Measurements from ENCODE around the gene ARMC5.
A peak's percentile ranks its signal among the peaks of the same experiment; 100 is the strongest.
"Not testable (repeated sequence)": the region's sequence is repeated elsewhere in the genome, so short reads cannot be mapped to it uniquely, and the experiment has no call there.

ARMC5 gene

DNA sequence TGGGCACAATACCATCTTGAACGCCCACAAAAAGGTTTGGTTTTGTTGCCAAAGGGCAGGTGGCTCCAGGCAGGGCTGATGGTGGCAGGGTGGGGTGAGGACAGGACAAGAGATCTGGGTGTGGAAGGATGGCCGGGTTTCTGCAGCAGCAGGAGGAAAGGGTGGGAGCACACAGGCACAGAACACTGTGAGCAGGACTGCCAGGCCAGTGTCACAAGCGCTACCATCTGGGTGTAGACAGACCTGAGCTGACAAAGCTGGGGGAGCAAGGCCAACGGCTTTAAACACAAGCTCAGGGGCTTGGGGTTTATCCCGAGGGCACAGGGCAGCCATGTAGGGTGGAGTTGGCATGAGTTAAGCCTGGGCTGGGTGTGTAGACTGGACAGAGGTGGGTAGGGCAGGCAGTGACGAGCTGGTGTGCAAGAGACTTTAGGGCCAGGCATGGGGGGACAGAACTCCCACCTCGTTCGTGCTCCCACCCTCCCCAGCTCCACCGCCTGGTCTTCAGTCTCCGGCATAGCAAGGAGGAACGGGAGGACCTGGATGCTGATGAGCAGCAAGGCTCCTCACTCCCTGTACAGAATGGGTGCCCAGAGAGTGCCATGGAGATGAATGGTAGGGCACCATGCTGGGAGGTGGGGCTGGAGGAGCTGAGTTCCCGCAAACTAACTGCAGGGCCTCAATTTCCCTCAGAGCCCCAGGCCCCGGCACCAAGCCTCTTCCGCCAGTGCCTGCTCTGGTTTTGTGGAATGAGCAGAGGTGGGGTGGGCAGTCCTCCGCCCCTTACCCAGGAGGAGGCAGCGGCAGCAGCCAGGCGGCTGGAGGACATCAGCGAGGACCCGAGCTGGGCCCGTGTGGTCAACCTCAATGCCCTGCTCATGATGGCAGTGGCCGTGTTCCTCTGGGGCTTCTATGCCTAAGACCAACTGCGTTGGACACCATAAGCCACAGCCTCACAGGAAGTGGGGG is 30.6 kb downstream of the ARMC5 start:
- peaks cover 10% of the 10 kb centered on the region for H3K27me3 Mint-ChIP-seq
- H3K4me3 Mint-ChIP-seq, result no peak overlapping the region
- DNase-seq (no peak), ATAC-seq (no peak)
- no peaks in the 10 kb centered on the region for H3K9me3 Mint-ChIP-seq
- no peak overlapping the region for H3K27ac Mint-ChIP-seq
- peaks cover 20% of the 10 kb centered on the region for H3K4me1 Mint-ChIP-seq

DNA sequence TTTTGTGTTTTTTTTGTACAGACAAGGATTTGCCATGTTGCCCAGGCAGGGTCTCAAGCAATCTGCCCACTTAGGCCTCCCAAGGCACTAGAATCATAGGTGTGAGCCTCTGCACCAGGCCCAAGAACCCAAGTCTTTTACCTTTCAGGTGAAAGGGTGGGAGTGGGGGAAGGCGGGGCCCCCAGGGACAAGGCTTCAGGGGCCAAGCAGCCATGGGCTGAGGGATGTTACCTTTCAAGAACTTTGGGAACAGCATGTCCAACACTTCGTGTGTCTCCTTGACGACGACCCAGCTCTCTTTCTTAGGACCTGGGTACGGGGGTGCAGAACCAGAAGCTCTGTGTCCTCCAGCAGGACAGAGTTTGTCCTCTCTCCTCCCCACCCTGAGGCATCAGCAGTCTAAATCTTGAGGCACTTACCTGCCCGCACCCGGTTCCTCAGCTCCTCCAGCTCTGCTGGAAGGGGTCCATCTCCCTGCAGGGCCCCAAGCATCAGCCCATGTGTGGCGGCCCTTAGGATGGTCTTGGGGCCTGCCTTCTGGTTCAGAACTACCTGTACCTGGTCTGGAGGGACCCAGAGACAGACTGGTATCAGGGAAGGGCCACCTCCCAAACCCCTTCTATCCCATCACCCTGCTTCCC is 32.6 kb downstream of the ARMC5 start:
- Mint-ChIP-seq H3K9me3 (no peaks in the 10 kb centered on the region), H3K27ac (peak overlapping the region in 1 of 2 donors; percentile 44), H3K4me3 (no peak overlapping the region), H3K4me1 (peaks cover 10% of the 10 kb centered on the region), H3K27me3 (no peaks in the 10 kb centered on the region)
- DNase-seq, result no peak
- no peak for ATAC-seq

DNA sequence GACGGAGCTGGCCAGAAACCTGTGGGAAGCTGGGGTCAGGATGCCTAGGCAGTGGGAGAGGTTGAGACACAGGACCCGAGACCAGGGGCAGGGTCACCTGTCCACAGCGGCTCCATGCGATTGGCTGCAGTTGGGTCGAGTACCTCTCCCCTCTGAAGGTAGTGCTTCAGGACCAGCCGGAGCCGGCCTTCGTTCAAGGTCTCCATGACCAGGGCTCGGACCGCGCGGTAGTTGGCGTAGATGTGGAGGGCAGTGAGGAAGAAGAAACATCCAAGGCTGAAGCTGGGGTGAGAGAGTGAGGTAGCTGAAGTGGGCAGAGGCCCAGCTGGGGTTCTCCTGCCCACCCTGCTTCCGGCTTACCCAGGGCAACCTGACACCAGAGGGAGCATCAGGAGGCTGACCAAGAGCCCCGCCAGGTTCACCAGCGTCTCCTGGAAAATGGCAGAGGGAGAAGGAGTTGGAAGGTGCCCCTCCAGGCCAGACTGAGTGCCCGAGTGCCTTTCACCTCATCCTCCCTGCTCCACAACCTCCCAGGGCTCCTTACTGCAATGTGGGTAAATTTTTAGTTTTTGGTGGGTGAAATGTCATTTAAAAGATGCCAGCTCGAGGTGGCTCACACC is 34.3 kb downstream of the ARMC5 start:
- Mint-ChIP-seq H3K4me3 (no peak overlapping the region), H3K27me3 (no peaks in the 10 kb centered on the region), H3K27ac (no peak overlapping the region), H3K9me3 (no peaks in the 10 kb centered on the region), H3K4me1 (no peaks in the 10 kb centered on the region)
- DNase-seq, result no peak
- no peak for ATAC-seq

DNA sequence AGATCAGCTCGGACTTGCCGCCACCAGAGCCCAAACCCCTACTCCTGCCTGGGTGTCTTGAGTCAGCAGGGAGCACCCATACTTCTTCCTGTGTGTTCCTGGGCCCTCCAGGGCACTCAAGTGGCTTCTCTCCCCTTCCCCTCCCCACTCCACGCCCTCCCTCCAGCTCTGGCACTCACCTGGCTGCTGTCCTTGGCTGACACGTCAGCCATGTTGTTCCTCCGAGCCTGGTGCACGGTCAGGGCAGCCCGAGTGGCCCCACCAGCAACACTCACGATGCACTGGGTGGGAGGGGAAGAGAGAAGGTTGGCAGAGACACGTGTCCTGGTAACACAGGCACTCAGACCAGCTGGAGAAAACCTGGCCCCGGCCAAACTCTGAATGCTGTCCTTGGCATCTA is 37.4 kb downstream of the ARMC5 start:
- Mint-ChIP-seq H3K4me3 (no peak overlapping the region), H3K9me3 (no peaks in the 10 kb centered on the region), H3K4me1 (no peaks in the 10 kb centered on the region), H3K27me3 (no peaks in the 10 kb centered on the region), H3K27ac (no peak overlapping the region)
- ATAC-seq, result no peak
- no peak for DNase-seq

DNA sequence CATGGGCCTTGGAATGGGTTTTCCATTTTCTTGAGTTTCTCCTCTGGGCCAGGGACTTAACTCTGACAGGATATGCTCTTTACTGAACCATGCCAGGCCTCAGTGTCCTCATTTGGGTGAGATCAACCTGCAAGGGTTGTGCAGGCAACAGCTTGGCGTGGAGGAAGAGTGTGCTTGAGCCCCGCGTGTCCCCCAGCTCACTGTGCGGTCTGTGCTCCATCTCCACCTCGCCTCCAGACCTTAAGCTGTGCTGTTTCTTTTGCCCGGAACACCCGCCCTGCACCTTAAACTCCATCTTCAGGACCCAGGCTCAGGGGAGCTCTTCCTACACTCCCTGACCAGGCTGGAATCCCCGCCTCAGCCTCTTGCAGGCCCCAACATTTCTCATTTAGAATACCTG is 39.2 kb downstream of the ARMC5 start:
- Mint-ChIP-seq H3K27me3 (no peaks in the 10 kb centered on the region), H3K27ac (no peak overlapping the region), H3K4me3 (no peak overlapping the region), H3K4me1 (no peaks in the 10 kb centered on the region), H3K9me3 (no peaks in the 10 kb centered on the region)
- ATAC-seq, result no peak
- DNase-seq, result no peak

DNA sequence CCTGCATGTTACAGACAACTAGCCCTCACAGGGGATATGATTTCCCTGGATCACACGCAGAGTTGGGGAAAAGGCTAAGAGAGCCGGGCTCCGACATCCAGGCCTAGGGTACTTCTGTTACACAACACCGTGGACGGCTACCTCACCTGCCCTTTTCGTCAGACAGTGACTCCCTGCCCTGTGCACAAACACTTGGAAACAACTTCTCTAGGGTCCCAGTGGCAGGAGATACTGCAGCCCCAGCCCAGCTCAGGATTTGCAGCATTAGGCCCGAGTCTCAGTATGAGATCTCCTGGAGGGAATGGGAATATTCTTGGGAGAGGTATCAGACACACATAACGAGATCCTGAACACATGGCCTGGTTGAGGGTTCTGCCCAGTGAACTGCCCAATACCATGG is 40.6 kb downstream of the ARMC5 start:
- Mint-ChIP-seq H3K4me3 (no peak overlapping the region), H3K9me3 (no peaks in the 10 kb centered on the region), H3K27me3 (no peaks in the 10 kb centered on the region), H3K27ac (no peak overlapping the region), H3K4me1 (peaks cover 8% of the 10 kb centered on the region)
- ATAC-seq (no peak), DNase-seq (no peak)

DNA sequence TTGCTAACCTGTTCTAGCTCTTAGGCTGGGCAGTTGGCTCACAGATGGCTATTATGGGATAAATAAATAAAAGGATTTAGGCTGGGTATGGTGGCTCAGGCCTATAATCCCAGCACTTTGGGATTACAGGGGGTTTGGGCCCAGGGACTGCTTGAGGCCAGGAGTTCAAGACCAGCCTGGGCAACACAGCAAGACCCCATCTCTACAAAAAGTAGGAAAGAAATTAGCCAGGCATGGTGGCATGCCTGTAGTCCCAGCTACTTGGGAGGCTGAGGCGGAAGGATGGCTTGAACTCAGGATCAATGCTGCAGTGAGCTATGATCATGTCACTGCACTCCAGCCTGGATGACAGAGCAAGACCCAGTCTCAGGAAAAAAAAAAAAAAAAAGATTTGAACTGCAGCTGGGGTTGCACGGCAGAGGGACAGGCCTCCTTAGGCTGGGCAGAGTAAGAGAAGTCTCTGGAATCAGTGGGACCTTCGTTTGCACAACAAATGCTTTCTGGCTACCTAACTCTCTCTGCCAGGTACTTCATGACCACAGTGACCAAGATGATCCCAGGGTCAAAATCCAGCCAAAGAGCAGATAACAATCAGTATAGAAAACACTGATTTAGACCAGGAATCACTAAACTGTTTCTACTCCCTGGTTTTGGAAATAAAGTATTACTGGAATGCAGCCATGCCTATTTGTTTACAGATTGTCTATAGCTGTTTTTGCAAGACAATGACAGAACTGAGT is 42.1 kb downstream of the ARMC5 start:
- DNase-seq (no peak), ATAC-seq (no peak)
- H3K4me1 Mint-ChIP-seq, result peaks cover 21% of the 10 kb centered on the region
- H3K4me3 Mint-ChIP-seq, result no peak overlapping the region
- no peaks in the 10 kb centered on the region for H3K27me3 Mint-ChIP-seq
- no peaks in the 10 kb centered on the region for H3K9me3 Mint-ChIP-seq
- no peak overlapping the region for H3K27ac Mint-ChIP-seq

DNA sequence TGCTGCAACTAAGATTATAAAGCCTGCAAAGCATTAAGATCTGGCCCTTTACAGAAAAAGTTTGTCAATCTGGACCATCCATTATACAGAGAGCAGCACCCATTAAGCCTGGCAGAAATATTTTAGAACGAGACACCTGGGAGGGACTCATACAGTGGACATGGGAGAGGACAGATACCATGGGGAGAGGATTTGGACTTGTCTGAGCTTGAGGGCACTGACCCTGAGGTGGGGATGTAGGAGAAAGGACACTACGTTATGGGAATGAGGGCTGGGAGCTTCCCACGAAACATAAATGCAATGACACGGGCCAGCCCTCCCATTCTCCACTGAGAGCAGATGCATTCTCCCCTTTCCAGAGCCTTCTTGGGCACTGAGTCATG is 42.7 kb downstream of the ARMC5 start:
- Mint-ChIP-seq H3K4me3 (no peak overlapping the region), H3K4me1 (peaks cover 25% of the 10 kb centered on the region), H3K27me3 (no peaks in the 10 kb centered on the region), H3K9me3 (no peaks in the 10 kb centered on the region), H3K27ac (peak overlapping the region in 1 of 2 donors; percentile 0)
- ATAC-seq, result no peak
- no peak for DNase-seq

DNA sequence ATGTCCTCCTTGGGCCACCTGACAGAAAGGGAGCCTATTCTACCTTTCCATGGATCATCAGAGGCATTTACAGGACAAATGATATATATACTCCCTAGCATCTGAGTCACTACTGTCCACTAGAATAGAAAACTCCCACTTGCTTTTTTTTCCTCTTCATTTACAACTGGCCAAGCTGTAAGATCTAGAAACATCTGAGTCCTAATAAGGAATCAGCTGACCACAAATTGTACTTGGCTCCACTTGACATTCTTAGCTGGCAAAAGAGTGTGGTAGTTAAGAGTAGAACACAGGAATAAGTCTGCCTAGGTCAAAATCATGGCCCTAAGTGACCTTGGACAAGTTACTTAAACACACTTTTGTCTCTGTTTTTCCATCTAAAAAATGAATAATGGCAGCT is 43.7 kb downstream of the ARMC5 start:
- H3K27ac Mint-ChIP-seq, result peak overlapping the region in 1 of 2 donors; percentile 19
- no peak for DNase-seq
- H3K9me3 Mint-ChIP-seq, result no peaks in the 10 kb centered on the region
- no peak overlapping the region for H3K4me3 Mint-ChIP-seq
- peaks cover 31% of the 10 kb centered on the region for H3K4me1 Mint-ChIP-seq
- H3K27me3 Mint-ChIP-seq, result no peaks in the 10 kb centered on the region
- no peak for ATAC-seq

DNA sequence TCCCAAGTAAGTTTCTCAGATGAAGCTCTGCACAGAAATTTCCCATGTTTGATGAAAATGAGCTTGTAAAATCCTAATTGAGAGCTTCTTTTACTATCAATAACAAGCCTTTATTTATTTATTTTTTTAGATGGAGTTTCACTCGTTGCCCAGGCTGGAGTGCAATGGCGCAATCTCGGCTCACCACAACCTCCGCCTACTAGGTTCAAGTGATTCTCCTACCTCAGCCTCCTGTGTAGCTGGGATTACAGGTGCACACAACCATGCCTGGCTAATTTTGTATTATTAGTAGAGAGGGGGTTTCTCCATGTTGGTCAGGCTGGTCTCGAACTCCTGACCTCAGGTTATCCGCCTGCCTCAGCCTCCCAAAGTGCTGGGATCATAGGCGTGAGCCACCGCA is 44.3 kb downstream of the ARMC5 start:
- H3K4me1 Mint-ChIP-seq, result peaks cover 31% of the 10 kb centered on the region
- not testable (repeated sequence) for H3K9me3 Mint-ChIP-seq, ATAC-seq, H3K27me3 Mint-ChIP-seq, H3K4me3 Mint-ChIP-seq, H3K27ac Mint-ChIP-seq, DNase-seq

DNA sequence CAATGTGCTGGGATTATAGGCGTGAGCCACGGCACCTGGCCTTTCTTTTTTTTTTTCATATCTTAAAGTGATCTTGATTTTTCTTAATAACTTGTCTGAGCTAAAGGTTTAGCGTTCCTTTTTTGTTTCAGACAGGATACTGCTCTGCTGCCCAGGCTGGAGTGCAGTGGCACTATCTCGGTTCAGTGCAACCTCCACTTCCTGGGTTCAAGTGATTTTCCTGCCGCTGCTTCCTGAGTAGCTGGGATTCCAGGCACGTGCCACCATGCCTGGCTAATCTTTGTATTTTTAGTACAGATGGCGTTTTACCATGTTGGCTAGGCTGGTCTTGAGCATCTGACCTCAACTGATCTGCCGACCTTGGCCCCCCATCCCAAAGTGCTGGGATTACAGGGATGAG is 44.9 kb downstream of the ARMC5 start:
- H3K27ac Mint-ChIP-seq, result no peak overlapping the region

DNA sequence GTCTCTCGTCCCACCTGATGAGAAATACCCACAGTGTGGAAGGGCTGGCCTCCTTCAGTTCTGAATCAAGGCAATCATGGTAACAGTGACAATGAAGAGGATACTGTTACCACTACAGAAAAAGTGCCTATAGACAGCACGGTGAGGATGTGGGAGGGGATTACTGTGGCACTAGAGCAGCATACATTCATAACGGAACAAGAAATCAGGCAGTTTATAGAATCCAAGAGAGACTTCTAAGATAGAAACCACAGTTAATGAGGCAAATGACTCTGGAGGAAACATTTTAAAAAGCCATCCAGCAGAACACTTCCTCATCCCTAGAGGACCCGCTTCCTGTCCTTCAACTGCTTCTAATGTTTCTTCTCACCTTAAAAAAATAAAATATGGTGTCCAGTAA is 46.2 kb downstream of the ARMC5 start:
- ATAC-seq (peak; percentile 83), DNase-seq (peak in 1 of 2 donors; percentile 39)
- no peaks in the 10 kb centered on the region for H3K27me3 Mint-ChIP-seq
- H3K4me3 Mint-ChIP-seq, result peak overlapping the region; percentile 1 to 40
- H3K4me1 Mint-ChIP-seq, result peaks cover 47% of the 10 kb centered on the region
- peak overlapping the region in 1 of 2 donors; percentile 17 for H3K27ac Mint-ChIP-seq
- no peaks in the 10 kb centered on the region for H3K9me3 Mint-ChIP-seq

More for the DNA sequence above, 44.9 kb downstream of the ARMC5 start:
- Mint-ChIP-seq H3K9me3 (no peaks in the 10 kb centered on the region), H3K4me1 (peaks cover 34% of the 10 kb centered on the region), H3K27me3 (no peaks in the 10 kb centered on the region), H3K4me3 (no peak overlapping the region)
- ATAC-seq, result no peak
- no peak for DNase-seq

DNA sequence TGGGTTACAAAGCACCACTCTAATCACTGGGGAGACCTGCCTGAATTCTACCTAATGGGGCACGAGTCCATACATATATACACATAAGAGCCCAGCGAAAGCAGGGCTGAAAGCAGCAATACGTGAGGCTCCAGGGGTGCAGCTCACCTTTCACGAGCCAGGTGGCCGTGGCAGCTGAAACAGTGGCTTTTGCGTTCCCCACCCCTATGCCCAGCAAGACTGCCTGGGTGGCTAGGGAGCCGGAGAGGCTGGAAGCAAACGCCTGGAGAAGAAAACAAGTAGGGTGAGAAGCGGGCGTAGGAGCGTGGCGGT is 48.3 kb downstream of the ARMC5 start:
- H3K9me3 Mint-ChIP-seq, result no peaks in the 10 kb centered on the region
- H3K27ac Mint-ChIP-seq, result peak overlapping the region; percentile 99 to 100
- peak overlapping the region; percentile 90 to 99 for H3K4me3 Mint-ChIP-seq
- ATAC-seq (peak; percentile 5), DNase-seq (no peak)
- H3K27me3 Mint-ChIP-seq, result no peaks in the 10 kb centered on the region
- peaks cover 50% of the 10 kb centered on the region for H3K4me1 Mint-ChIP-seq

DNA sequence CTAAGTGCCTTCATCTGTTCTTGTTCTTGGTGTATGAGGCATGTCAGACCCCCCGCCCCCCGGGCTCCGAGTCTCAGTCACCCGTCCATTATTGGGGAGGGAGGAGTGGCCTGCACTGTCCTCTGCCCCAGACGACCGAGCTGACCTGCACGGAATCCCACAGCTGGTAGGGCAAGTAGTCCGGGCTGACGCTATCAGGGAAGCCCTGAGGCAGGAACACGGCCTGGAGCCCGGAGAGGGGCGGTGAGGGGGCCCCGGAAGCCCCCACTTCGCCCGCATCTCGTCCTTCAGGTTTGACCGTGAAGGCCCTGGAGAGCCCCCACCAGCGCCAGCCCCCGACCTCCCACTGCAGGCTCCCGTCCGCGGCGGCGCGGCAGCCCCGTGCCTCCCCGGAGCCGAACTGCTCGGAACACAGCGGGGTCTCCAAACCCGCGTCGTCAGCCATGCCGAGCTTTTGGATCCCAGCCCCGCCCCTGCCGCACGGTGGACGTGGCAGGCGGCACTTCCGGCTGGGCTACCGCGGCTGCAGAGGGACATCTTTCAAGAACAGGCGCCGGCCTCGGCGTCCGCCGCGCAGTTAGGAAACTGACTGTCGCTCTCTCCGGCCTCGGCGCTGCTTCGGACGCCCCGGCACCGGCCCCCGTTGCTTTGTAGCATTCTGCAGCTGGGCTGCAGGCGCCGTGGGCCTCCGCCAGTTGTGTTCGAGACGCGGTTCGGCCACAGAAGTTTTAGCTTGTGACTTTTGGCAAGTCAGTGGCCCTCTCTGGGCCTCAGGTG is 48.8 kb downstream of the ARMC5 start, which contains the start of gene RUSF1:
Gene RUSF1, minus strand, starts transcription at position 463 of the 777 bp plus-strand sequence. Its CDS starts 18 bp downstream, at position 445.
- ATAC-seq (peak; percentile 90), DNase-seq (peak; percentile 81 to 87)
- Mint-ChIP-seq H3K27ac (peak within 1 kb of the TSS; percentile 99 to 100), H3K4me1 (peaks cover 50% of the 10 kb centered on the region), H3K4me3 (peak within 1 kb of the TSS; percentile 90 to 99), H3K9me3 (no peaks in the 10 kb centered on the region), H3K27me3 (no peaks in the 10 kb centered on the region)

All from stimulated activated naive CD8-positive, alpha-beta T cell treated with anti-CD3 and anti-CD28 coated beads, Interleukin-15, amount 100 ng/mL, for 72 hours (primary cell).